Spleen (tissue), 7 donors: ENCODE measurements around the gene BHLHE40.

Experiments
- POLR2A ChIP-seq, 3 donors: fragments of 450-650 bp; IDR thresholded peaks; one replicate each; pipeline ENCODE4 v1.5.1; 2017; ENCODE audit warnings: antibody characterized with exemption in 3 of 3, mild to moderate bottlenecking in 1 of 3
- POLR2AphosphoS5 ChIP-seq, 3 donors: sonication (generic); formaldehyde crosslinking; IDR thresholded peaks; one replicate each; pipeline ENCODE4 v1.5.1; 2017; ENCODE audit warnings: antibody characterized with exemption in 3 of 3
- TF ChIP-seq, protein P1 (sequence below), 11 experiments: fragments of 200-600 bp in 7 of 11; fragments of 450-650 bp in 4 of 11; sonication (generic) in 4 of 11; IDR thresholded peaks in 8 of 11; conservative IDR thresholded peaks in 3 of 11; 1 replicate in 7 of 11; 2 replicates in 4 of 11; pipeline versions ENCODE4 v1.4.0 to v1.8.0; 2016 to 2021; ENCODE audit warnings: antibody characterized with exemption in 11 of 11, inconsistent platforms in 4 of 11, mild to moderate bottlenecking in 1 of 11
- donor health status: DM: no; HTN: no; CAD: no; lungs with moderate emphysema.
- donor health status: DM: no; HTN: no; CAD: no.
- donor health status: DM: no; HTN: no; CAD: no.

DNA sequence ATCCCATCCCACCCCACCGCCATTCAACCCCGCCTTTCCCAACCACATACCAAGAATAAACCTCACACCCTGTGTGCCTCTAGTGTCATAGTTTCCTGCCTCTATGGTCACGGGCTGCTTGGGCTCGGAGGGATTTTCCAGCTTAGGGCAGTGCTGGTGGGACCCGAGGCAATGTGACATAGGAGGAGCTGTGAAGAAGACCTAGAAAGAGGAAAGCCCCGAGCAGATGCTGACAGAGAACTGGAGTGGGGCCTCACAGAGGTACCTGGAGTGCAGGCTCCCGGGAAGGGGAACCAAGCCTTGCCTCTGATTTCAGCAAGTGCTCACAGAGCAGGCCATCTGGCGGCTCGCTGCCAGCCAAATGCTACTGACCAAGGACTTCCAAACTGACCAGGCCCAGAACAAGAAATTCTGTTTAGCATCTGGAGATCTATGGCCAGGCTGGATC, 27.5 kb downstream of the BHLHE40 start:
- TF ChIP-seq, protein P1, sequence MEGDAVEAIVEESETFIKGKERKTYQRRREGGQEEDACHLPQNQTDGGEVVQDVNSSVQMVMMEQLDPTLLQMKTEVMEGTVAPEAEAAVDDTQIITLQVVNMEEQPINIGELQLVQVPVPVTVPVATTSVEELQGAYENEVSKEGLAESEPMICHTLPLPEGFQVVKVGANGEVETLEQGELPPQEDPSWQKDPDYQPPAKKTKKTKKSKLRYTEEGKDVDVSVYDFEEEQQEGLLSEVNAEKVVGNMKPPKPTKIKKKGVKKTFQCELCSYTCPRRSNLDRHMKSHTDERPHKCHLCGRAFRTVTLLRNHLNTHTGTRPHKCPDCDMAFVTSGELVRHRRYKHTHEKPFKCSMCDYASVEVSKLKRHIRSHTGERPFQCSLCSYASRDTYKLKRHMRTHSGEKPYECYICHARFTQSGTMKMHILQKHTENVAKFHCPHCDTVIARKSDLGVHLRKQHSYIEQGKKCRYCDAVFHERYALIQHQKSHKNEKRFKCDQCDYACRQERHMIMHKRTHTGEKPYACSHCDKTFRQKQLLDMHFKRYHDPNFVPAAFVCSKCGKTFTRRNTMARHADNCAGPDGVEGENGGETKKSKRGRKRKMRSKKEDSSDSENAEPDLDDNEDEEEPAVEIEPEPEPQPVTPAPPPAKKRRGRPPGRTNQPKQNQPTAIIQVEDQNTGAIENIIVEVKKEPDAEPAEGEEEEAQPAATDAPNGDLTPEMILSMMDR (IDR thresholded peaks at IDR 0.05 in 8 of 11, conservative IDR thresholded peaks at IDR 0.05 in 3 of 11): no peak
- no peak for TF ChIP-seq POLR2A (IDR thresholded peaks at IDR 0.05)
- peak in 2 of 3 donors; percentile 43 to 50 for TF ChIP-seq POLR2AphosphoS5 (IDR thresholded peaks at IDR 0.05)
